Measurements from ENCODE around the gene CAV2.

GRCh38 chr7:116499168-116500077 is at the start of gene CAV2:
- TF ChIP-seq POLR2A (IDR thresholded peaks at IDR 0.05): no peak
- TF ChIP-seq, protein P1, sequence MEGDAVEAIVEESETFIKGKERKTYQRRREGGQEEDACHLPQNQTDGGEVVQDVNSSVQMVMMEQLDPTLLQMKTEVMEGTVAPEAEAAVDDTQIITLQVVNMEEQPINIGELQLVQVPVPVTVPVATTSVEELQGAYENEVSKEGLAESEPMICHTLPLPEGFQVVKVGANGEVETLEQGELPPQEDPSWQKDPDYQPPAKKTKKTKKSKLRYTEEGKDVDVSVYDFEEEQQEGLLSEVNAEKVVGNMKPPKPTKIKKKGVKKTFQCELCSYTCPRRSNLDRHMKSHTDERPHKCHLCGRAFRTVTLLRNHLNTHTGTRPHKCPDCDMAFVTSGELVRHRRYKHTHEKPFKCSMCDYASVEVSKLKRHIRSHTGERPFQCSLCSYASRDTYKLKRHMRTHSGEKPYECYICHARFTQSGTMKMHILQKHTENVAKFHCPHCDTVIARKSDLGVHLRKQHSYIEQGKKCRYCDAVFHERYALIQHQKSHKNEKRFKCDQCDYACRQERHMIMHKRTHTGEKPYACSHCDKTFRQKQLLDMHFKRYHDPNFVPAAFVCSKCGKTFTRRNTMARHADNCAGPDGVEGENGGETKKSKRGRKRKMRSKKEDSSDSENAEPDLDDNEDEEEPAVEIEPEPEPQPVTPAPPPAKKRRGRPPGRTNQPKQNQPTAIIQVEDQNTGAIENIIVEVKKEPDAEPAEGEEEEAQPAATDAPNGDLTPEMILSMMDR (IDR thresholded peaks at IDR 0.05): no peak

Measured in testis (tissue), 2 donors.